KMS-11 (cell line): Measurements from ENCODE around the gene RAB11A.

Experiments
- H2AFZ ChIP-seq: fragments of 200-600 bp; sonication (generic); 2 replicates; pipeline ENCODE4 v1.6.1; 2016; ENCODE audit warnings: antibody characterized with exemption, mixed run types, low read depth
- H3K27ac ChIP-seq: fragments of 200-600 bp; sonication (generic); 2 replicates; pipeline ENCODE4 v1.6.1; 2016; ENCODE audit warnings: mild to moderate bottlenecking, mixed run types
- H3K27me3 ChIP-seq: fragments of 200-600 bp; sonication (generic); 2 replicates; pipeline ENCODE4 v1.6.1; 2017; ENCODE audit warnings: mild to moderate bottlenecking, low read depth, mixed run types, moderate library complexity; ENCODE audit not compliant: insufficient read depth
- H3K36me3 ChIP-seq: fragments of 200-600 bp; sonication (generic); 2 replicates; pipeline ENCODE4 v1.6.1; 2017; ENCODE audit warnings: mild to moderate bottlenecking, mixed run types; ENCODE audit not compliant: insufficient read depth
- H3K4me1 ChIP-seq: fragments of 200-600 bp; sonication (generic); 2 replicates; pipeline ENCODE4 v1.6.1; 2016; ENCODE audit warnings: mild to moderate bottlenecking, low read depth, mixed run types; ENCODE audit not compliant: poor library complexity, severe bottlenecking
- H3K4me2 ChIP-seq: fragments of 200-600 bp; sonication (generic); 2 replicates; pipeline ENCODE4 v1.7.0; 2016; ENCODE audit warnings: mild to moderate bottlenecking, mixed run types
- H3K4me3 ChIP-seq: fragments of 200-600 bp; sonication (generic); IDR thresholded peaks from 2 replicates; pipeline ENCODE4 v1.6.1; 2017; ENCODE audit warnings: low read depth, low read length, mixed read lengths; ENCODE audit not compliant: insufficient read depth
- H3K79me2 ChIP-seq: fragments of 200-600 bp; sonication (generic); 2 replicates; pipeline ENCODE4 v1.6.1; 2016; ENCODE audit warnings: low read depth, mixed run types; ENCODE audit not compliant: insufficient read depth
- H3K9ac ChIP-seq: fragments of 200-600 bp; sonication (generic); 2 replicates; pipeline ENCODE4 v1.6.1; 2016; ENCODE audit warnings: mild to moderate bottlenecking, mixed run types
- H4K20me1 ChIP-seq: fragments of 200-600 bp; sonication (generic); 2 replicates; pipeline ENCODE4 v1.6.1; 2016; ENCODE audit warnings: mild to moderate bottlenecking, mixed run types; ENCODE audit not compliant: insufficient read depth
- TF ChIP-seq, protein P1 (sequence below): fragments of 200-600 bp; sonication (generic); conservative IDR thresholded peaks from 2 replicates; pipeline ENCODE4 v1.6.1; 2017; ENCODE audit warnings: low read depth, mild to moderate bottlenecking, antibody characterized with exemption, low read length, moderate library complexity, mixed read lengths

RAB11A gene

DNA sequence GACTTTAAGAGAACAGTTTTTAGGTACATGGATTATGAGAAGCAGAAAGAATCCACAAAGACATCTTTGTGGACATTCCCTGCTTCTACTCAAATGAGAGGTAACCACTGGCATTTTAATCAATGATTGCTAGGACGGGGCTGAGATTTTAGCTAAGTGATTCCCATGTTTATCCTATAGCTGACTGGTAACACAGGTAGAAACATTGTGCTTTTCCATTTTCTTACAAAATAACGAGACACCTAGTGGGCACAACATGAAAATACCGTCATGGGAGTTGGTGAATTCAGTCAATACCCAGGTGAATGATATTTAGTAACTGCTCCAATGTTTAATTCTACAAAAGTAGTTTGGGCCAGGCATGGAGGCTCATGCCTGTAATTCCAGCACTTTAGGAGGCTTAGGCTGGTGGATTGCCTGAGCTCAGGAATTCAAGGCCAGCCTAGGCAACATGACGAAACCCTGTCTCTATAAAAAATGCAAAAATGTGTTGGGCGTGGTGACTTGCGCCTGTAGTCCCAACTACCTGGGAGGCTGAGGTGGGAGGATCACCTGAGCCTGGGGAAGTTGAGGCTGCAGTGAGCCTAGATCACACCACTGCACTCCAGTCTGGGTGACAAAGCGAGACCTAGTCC is 40.0 kb upstream of the RAB11A start:
- no peak overlapping the region for H3K27ac ChIP-seq
- H4K20me1 ChIP-seq, result no peaks in the 10 kb centered on the region
- no peaks in the 10 kb centered on the region for H3K36me3 ChIP-seq
- H3K79me2 ChIP-seq, result no peaks in the 10 kb centered on the region
- peaks cover 2% of the 10 kb centered on the region for H3K4me1 ChIP-seq
- no peaks in the 10 kb centered on the region for H3K27me3 ChIP-seq
- H3K4me3 ChIP-seq, result no peak overlapping the region
- no peak overlapping the region for H3K9ac ChIP-seq
- H3K4me2 ChIP-seq, result no peak overlapping the region
- TF ChIP-seq, protein P1, sequence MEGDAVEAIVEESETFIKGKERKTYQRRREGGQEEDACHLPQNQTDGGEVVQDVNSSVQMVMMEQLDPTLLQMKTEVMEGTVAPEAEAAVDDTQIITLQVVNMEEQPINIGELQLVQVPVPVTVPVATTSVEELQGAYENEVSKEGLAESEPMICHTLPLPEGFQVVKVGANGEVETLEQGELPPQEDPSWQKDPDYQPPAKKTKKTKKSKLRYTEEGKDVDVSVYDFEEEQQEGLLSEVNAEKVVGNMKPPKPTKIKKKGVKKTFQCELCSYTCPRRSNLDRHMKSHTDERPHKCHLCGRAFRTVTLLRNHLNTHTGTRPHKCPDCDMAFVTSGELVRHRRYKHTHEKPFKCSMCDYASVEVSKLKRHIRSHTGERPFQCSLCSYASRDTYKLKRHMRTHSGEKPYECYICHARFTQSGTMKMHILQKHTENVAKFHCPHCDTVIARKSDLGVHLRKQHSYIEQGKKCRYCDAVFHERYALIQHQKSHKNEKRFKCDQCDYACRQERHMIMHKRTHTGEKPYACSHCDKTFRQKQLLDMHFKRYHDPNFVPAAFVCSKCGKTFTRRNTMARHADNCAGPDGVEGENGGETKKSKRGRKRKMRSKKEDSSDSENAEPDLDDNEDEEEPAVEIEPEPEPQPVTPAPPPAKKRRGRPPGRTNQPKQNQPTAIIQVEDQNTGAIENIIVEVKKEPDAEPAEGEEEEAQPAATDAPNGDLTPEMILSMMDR, result peak; percentile 68
- H2AFZ ChIP-seq, result no peak overlapping the region

DNA sequence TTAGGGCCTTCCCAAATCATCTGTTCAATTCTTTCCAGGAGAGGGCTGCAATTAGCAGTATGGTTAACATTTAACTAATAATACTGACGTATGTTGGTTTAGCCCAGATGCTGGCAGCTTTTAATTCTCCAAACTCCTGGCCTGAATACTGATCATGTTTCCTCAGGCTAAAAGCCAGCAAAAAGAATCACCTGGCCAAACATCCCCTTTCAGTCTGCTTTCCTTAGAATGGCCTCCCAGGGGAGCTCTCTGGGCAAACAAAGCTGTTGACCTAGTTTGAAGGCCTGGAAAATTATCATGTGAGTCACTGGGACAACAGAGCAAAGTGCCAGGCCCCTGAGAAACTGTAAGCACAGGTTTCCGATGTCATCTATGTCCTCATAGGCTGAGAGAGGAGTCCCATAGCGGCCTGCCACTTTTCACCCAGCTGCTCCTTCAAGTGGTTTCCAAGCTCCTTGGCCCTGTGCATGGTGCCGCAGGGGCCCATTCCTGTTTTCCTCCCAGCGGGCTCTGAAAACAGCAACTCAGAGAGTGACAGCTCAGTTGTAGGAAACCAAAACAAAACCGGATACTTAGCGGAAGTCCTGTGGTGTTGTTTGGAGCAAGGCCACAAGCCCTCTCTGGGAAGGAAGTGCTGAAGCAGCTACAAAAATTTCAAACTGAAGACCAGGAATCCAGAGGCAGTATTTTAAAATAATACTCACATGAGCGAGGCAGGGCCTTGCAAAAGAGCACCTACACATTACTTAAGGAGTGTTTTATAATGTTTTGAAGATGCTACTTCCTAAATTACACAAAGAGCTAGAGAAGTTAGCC is 36.5 kb upstream of the RAB11A start:
- no peak overlapping the region for H3K27ac ChIP-seq
- no peaks in the 10 kb centered on the region for H4K20me1 ChIP-seq
- H3K4me3 ChIP-seq, result no peak overlapping the region
- no peaks in the 10 kb centered on the region for H3K36me3 ChIP-seq
- TF ChIP-seq, protein P1, result no peak
- H3K4me1 ChIP-seq, result peaks cover 4% of the 10 kb centered on the region
- H2AFZ ChIP-seq, result no peak overlapping the region
- H3K27me3 ChIP-seq, result no peaks in the 10 kb centered on the region
- H3K4me2 ChIP-seq, result no peak overlapping the region
- H3K9ac ChIP-seq, result no peak overlapping the region
- H3K79me2 ChIP-seq, result no peaks in the 10 kb centered on the region

- H3K4me2 ChIP-seq, result no peak overlapping the region; the same call in 1 of the 2 replicates
Observed at GRCh38 chr15:65833501-65834205, 35.6 kb upstream of the RAB11A start.

GRCh38 chr15:65834603-65835282 is 34.5 kb upstream of the RAB11A start:
- Histone ChIP-seq H3K4me2 (no peak overlapping the region), H3K4me1 (peaks cover 4% of the 10 kb centered on the region), H3K9ac (no peak overlapping the region), H3K4me3 (no peak overlapping the region), H2AFZ (no peak overlapping the region), H3K27ac (no peak overlapping the region), H3K36me3 (no peaks in the 10 kb centered on the region), H4K20me1 (no peaks in the 10 kb centered on the region), H3K79me2 (no peaks in the 10 kb centered on the region), H3K27me3 (no peaks in the 10 kb centered on the region)
- TF ChIP-seq, protein P1, result no peak

More at GRCh38 chr15:65833501-65834205, 35.6 kb upstream of the RAB11A start:
- no peak overlapping the region for H3K9ac ChIP-seq
- H4K20me1 ChIP-seq, result no peaks in the 10 kb centered on the region
- H3K27me3 ChIP-seq, result no peaks in the 10 kb centered on the region
- no peak overlapping the region for H3K4me3 ChIP-seq
- no peak overlapping the region for H3K27ac ChIP-seq
- TF ChIP-seq, protein P1, result no peak
- H2AFZ ChIP-seq, result no peak overlapping the region
- H3K4me1 ChIP-seq, result peaks cover 4% of the 10 kb centered on the region
- no peaks in the 10 kb centered on the region for H3K79me2 ChIP-seq
- no peaks in the 10 kb centered on the region for H3K36me3 ChIP-seq
